ENCODE measurements around the gene GLI1. TPM values are rescaled to one million over a fixed set of nuclear protein-coding genes. Genes with fewer than 3 reads are reported as not detected.

The GLI1 gene
- total and polyA plus RNA-seq, 2 of the 13 experiments (the other 11 are each of a cell fraction or from before 2014, with no cell fraction given), result 0.09 to 0.20 TPM

- TF ChIP-seq HNF1B (CRISPR knock-in tag; IDR thresholded peaks at IDR 0.05), result 0 out of 2 replicates have a peak, but pooled peaks have one; percentile 45
- TF ChIP-seq ZNF83 (CRISPR knock-in tag; IDR thresholded peaks at IDR 0.05; ENCODE audit: borderline replicate concordance), result no peak; the same call in 1 of the 2 replicates
- no peak for TF ChIP-seq ZFP36L2 (CRISPR knock-in tag; IDR thresholded peaks at IDR 0.05)
- TF ChIP-seq SMC3 (IDR thresholded peaks at IDR 0.05; ENCODE audit: low read length), result peak; percentile 34; the same call in 1 of the 2 replicates
- TF ChIP-seq ZNF646 (CRISPR knock-in tag; IDR thresholded peaks at IDR 0.05), result no peak
- TF ChIP-seq, protein P1, sequence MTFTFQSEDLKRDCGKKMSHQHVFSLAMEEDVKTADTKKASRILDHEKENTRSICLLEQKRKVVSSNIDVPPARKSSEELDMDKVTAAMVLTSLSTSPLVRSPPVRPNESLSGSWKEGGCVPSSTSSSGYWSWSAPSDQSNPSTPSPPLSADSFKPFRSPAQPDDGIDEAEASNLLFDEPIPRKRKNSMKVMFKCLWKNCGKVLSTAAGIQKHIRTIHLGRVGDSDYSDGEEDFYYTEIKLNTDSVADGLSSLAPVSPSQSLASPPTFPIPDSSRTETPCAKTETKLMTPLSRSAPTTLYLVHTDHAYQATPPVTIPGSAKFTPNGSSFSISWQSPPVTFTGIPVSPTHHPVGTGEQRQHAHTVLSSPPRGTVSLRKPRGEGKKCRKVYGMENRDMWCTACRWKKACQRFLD (CRISPR knock-in tag; IDR thresholded peaks at IDR 0.05; ENCODE audit: borderline replicate concordance), result no peak
- peak; percentile 35; the same call in 1 of the 2 replicates for TF ChIP-seq POGZ (CRISPR knock-in tag; IDR thresholded peaks at IDR 0.05)
- no peak for TF ChIP-seq HOXA9 (CRISPR knock-in tag; IDR thresholded peaks at IDR 0.05; ENCODE audit: borderline replicate concordance)
- TF ChIP-seq ZNF781 (CRISPR knock-in tag; IDR thresholded peaks at IDR 0.05; ENCODE audit: borderline replicate concordance, not compliant biosample characterization), result no peak
- TF ChIP-seq ZNF263 (CRISPR knock-in tag; IDR thresholded peaks at IDR 0.05), result no peak
- TF ChIP-seq RAD51 (IDR thresholded peaks at IDR 0.05; ENCODE audit: borderline replicate concordance), result no peak
- TF ChIP-seq ZNF766 (CRISPR knock-in tag; IDR thresholded peaks at IDR 0.05; ENCODE audit: borderline replicate concordance), result no peak
- no peak for TF ChIP-seq THYN1 (CRISPR knock-in tag; IDR thresholded peaks at IDR 0.05; ENCODE audit: borderline replicate concordance, low read depth)
- TF ChIP-seq TMF1 (CRISPR knock-in tag; IDR thresholded peaks at IDR 0.05; ENCODE audit: low read depth), result no peak
- no peak for TF ChIP-seq ZNF790 (CRISPR knock-in tag; IDR thresholded peaks at IDR 0.05; ENCODE audit: borderline replicate concordance)
- TF ChIP-seq POLR2G (IDR thresholded peaks at IDR 0.05; ENCODE audit: low read depth, low read length), result peak; percentile 60
- no peak for TF ChIP-seq NR2F1 (CRISPR knock-in tag; IDR thresholded peaks at IDR 0.05)
- no peak for TF ChIP-seq SP1 (IDR thresholded peaks at IDR 0.05)
- TF ChIP-seq SP1 (CRISPR knock-in tag; IDR thresholded peaks at IDR 0.05), result peak; percentile 56; the same call in 1 of the 2 replicates
- TF ChIP-seq ZNF10 (CRISPR knock-in tag; IDR thresholded peaks at IDR 0.05; ENCODE audit: borderline replicate concordance, low read depth), result no peak
- 0 out of 2 replicates have a peak, but pooled peaks have one; percentile 12 for TF ChIP-seq RXRB (CRISPR knock-in tag; IDR thresholded peaks at IDR 0.05; ENCODE audit: borderline replicate concordance)
Observed at GRCh38 chr12:57459055-57459749, 383 bp upstream of the GLI1 start (continued).

All from HepG2 (cell line).